Transverse colon (tissue), 4 donors: ENCODE results near the gene NDUFAF4. TPM values are rescaled to one million over a fixed set of nuclear protein-coding genes. Genes with fewer than 3 reads are reported as not detected.
A peak's percentile ranks its signal among the peaks of the same experiment; 100 is the strongest.

Source experiments
- DNase-seq: peaks from one replicate; pipeline ENCODE4 v3.0.0-alpha.2; 2019
- H3K27ac ChIP-seq, 4 donors: fragments of 200-600 bp; sonication (generic); 2 replicates each; pipeline ENCODE4 v1.5.1; 2016 to 2018; ENCODE audit warnings: inconsistent platforms in 4 of 4
- H3K27me3 ChIP-seq: fragments of 200-600 bp; sonication (generic); 2 replicates; pipeline ENCODE4 v1.5.1; 2017; ENCODE audit warnings: inconsistent platforms
- H3K36me3 ChIP-seq, 4 donors: fragments of 200-600 bp; sonication (generic); 2 replicates each; pipeline ENCODE4 v1.5.1; 2017 to 2019; ENCODE audit warnings: inconsistent platforms in 4 of 4
- H3K4me1 ChIP-seq, 4 donors: fragments of 200-600 bp; sonication (generic); 2 replicates each; pipeline ENCODE4 v1.5.1; 2017 to 2020; ENCODE audit warnings: inconsistent platforms in 4 of 4
- H3K4me3 ChIP-seq, 4 donors: fragments of 200-600 bp; sonication (generic); 1 replicate in 1 of 4; 2 replicates in 3 of 4; pipeline versions ENCODE4 v1.5.1 to v1.6.1; 2017 to 2019; ENCODE audit warnings: inconsistent platforms in 4 of 4
- H3K9me3 ChIP-seq, 2 donors: fragments of 200-600 bp; sonication (generic); 2 replicates each; pipeline ENCODE4 v1.5.1; 2017 to 2019; ENCODE audit warnings: inconsistent platforms in 2 of 2
- EP300 ChIP-seq: sonication (generic); formaldehyde crosslinking; IDR thresholded peaks from one replicate; pipeline ENCODE4 v1.6.1; 2017; ENCODE audit warnings: antibody characterized with exemption, low read depth
- POLR2A ChIP-seq: fragments of 450-650 bp; IDR thresholded peaks from one replicate; pipeline ENCODE4 v1.6.1; 2016; ENCODE audit warnings: antibody characterized with exemption, mild to moderate bottlenecking, moderate library complexity
- POLR2AphosphoS5 ChIP-seq, 3 donors: sonication (generic); formaldehyde crosslinking; IDR thresholded peaks; one replicate each; pipeline ENCODE4 v1.6.1; 2016; ENCODE audit warnings: antibody characterized with exemption in 3 of 3
- WGBS, 2 donors: methylation state at CpG; one replicate each; pipeline ENCODE4 v1.1.5; 2018; ENCODE audit warnings: low coverage in 1 of 2; 5-methylcytosine and 5-hydroxymethylcytosine counted together
- in situ Hi-C, 4 donors: fragments of 200-750 bp; cut with MboI; loops; one replicate each; pipeline versions ENCODE4 v1.15.0 to v1.15.1; 2017; ENCODE audit warnings: low sequenced_read_pairs in 3 of 4, low pct_ligation_motif_present in 1 of 4, low pct_unique_long_range_greater_than_20kb in 1 of 4
- intact Hi-C: fragments of 100-400 bp; cut with DNase I; formaldehyde crosslinking; loops from one replicate; pipeline ENCODE4 v1.15.1; 2023; ENCODE audit warnings: low total_unique reads
- total RNA-seq, 4 donors: library from RNA; depleted of rRNA; stranded (reverse); fragments of >200 nt; gene quantifications; one replicate each; pipeline ENCODE4 v1.1.0, GENCODE V29; 2016
- TF ChIP-seq, protein P1 (sequence below), 5 experiments: fragments of 200-600 bp in 3 of 5; fragments of 450-650 bp in 2 of 5; sonication (generic) in 3 of 5; IDR thresholded peaks; 1 replicate in 2 of 5; 2 replicates in 3 of 5; pipeline ENCODE4 v1.5.1; 2016 to 2017; ENCODE audit warnings: antibody characterized with exemption in 5 of 5, inconsistent platforms in 3 of 5, mild to moderate bottlenecking in 2 of 5, moderate library complexity in 1 of 5

Gene NDUFAF4
- total RNA-seq, 4 donors from 2014 or later: 9.4 to 26.5 (median 20.9) TPM

DNA sequence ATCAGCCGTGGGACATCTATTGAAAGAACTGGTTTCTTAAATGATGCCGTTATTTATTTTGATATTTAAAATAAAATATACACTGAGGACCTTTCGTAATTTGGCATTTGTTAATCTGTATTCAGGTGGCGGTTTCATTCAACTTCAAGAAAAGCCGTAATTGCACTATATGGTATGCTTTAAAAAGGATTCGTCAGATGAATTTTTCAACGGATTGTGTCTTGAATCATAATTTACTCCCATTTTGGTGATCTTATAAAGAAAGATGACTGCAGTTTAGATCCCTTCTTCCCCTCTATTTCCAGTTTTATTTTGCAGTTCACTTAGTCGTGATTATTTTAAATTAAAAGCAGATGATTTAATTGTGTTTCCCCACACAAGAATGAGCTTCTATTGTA is 27.6 kb upstream of the NDUFAF4 start:
- H3K27ac ChIP-seq: peak overlapping the region in 3 of 4 donors; percentile 86 to 90 (median 87)
- TF ChIP-seq, protein P1, sequence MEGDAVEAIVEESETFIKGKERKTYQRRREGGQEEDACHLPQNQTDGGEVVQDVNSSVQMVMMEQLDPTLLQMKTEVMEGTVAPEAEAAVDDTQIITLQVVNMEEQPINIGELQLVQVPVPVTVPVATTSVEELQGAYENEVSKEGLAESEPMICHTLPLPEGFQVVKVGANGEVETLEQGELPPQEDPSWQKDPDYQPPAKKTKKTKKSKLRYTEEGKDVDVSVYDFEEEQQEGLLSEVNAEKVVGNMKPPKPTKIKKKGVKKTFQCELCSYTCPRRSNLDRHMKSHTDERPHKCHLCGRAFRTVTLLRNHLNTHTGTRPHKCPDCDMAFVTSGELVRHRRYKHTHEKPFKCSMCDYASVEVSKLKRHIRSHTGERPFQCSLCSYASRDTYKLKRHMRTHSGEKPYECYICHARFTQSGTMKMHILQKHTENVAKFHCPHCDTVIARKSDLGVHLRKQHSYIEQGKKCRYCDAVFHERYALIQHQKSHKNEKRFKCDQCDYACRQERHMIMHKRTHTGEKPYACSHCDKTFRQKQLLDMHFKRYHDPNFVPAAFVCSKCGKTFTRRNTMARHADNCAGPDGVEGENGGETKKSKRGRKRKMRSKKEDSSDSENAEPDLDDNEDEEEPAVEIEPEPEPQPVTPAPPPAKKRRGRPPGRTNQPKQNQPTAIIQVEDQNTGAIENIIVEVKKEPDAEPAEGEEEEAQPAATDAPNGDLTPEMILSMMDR (IDR thresholded peaks at IDR 0.05): no peak
- TF ChIP-seq POLR2A (no peak), POLR2AphosphoS5 (IDR thresholded peaks at IDR 0.05) (no peak), EP300 (no peak)
- no peaks in the 10 kb centered on the region for H3K27me3 ChIP-seq
- no peaks in the 10 kb centered on the region for H3K36me3 ChIP-seq
- H3K4me3 ChIP-seq: peak overlapping the region in 3 of 4 donors; percentile 50 to 67 (median 56)
- WGBS, 2 donors: 30 to 32% methylated on average over 7 to 8 of the region's 8 CpGs
- H3K9me3 ChIP-seq: no peaks in the 10 kb centered on the region
- in situ Hi-C loops (no loop called here), intact Hi-C loops (no loop called here)
- H3K4me1 ChIP-seq: peaks cover 0 to 14% (median 6%) of the 10 kb centered on the region in 4 donors
- DNase-seq: no peak

DNA sequence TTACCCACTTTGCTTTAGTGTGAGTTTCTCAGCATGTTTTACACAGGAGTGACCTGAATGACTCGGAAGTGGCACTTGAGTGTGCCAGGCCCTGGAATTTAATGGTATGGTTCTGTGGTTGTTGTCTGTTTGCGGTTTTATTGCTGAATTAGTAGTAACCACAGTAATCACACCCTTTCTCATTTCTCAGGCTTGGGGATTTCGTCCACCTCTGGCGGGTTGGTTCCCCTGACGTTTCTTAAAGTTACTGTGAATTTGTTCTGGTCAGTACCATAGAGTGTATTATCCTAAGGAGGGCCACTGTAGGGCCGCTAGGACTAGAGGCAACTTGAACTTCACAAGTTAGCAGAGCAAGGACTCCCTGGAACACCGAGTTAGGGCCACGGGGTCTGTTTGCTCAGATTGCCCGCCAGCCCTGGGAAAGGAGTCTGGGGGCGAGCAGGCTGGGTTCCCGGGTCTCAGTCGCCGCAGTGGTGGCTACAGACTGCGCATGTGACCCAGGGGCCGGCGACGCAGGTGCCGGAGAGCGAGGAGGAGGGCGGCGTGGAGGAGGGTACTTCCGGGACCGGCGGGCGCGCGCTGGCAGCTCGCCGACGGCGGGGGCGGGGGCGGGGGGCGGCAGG is 26.3 kb upstream of the NDUFAF4 start:
- in situ Hi-C loops (no loop called here), intact Hi-C loops (no loop called here)
- Histone ChIP-seq H3K27ac (peak overlapping the region; percentile 86 to 90 (median 88)), H3K27me3 (no peaks in the 10 kb centered on the region), H3K36me3 (no peaks in the 10 kb centered on the region), H3K4me3 (peak overlapping the region; percentile 50 to 67 (median 56)), H3K4me1 (peaks cover 0 to 14% (median 6%) of the 10 kb centered on the region in 4 donors), H3K9me3 (no peaks in the 10 kb centered on the region)
- 7% methylated on average over 18 of the region's 34 CpGs; no CpG with 5 or more reads in 1 of the 2 donors for WGBS, 2 donors
- TF ChIP-seq EP300: no peak
- TF ChIP-seq, protein P1 (IDR thresholded peaks at IDR 0.05): peak in 1 of 5 experiments; percentile 8
- peak in 2 of 3 donors; percentile 40 to 41 for TF ChIP-seq POLR2AphosphoS5 (IDR thresholded peaks at IDR 0.05)
- no peak for DNase-seq

DNA sequence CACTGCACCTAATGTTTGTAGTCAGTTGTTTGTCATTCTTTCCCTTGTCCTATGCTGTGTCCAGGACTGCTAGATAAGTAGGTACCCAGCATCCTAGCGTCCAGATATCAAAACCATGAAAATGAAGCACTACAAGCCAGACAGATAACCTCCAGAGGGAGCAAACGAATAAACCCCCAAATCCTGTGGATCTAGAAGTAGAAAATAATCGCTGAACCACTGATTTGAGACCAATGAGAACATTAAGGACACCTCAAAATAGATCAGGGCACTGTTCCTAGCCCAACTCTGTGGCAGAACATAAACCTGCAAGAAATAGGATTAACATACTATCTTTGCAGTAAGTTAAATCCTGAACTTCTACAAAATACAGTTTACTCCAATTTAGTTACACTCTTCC is 25.7 kb upstream of the NDUFAF4 start:
- DNase-seq: no peak
- no peak for TF ChIP-seq EP300
- TF ChIP-seq, protein P1 (IDR thresholded peaks at IDR 0.05): no peak
- no peak for TF ChIP-seq POLR2AphosphoS5 (IDR thresholded peaks at IDR 0.05)
- TF ChIP-seq POLR2A: no peak
- Histone ChIP-seq H3K4me3 (no peak overlapping the region), H3K36me3 (no peaks in the 10 kb centered on the region), H3K4me1 (peaks cover 0 to 14% (median 6%) of the 10 kb centered on the region in 4 donors), H3K9me3 (no peaks in the 10 kb centered on the region), H3K27me3 (no peaks in the 10 kb centered on the region), H3K27ac (peak overlapping the region; percentile 86 to 90 (median 88))
- in situ Hi-C loops (no loop called here), intact Hi-C loops (no loop called here)
- WGBS, 2 donors: 67 to 89% methylated on average over 1 to 3 of the region's 3 CpGs

DNA sequence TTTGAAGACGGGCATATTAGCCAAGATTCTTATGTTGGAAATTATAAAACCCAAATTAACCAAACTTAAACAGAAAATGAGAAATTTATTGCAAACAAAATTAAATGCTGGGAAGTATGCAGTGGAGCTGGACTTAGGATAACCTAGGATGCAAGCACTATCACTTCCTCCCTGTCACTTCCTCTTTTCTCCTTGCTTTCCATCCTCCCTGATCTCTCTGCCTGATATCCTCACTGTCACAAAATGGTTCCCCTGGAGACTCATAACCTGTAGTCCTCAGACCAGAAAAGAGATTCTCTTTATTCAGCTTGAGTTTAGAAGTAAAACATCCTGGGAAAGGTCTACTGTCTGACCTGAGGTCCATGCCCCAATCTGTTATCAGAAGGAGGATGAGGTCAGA is 19.4 kb upstream of the NDUFAF4 start:
- Histone ChIP-seq H3K27ac (no peak overlapping the region), H3K27me3 (no peaks in the 10 kb centered on the region), H3K4me1 (no peaks in the 10 kb centered on the region), H3K9me3 (no peaks in the 10 kb centered on the region), H3K4me3 (no peak overlapping the region), H3K36me3 (no peaks in the 10 kb centered on the region)
- 84 to 91% methylated on average over 1 of the region's 1 CpG for WGBS, 2 donors
- intact Hi-C loops (no loop called here), in situ Hi-C loops (no loop called here)
- DNase-seq: no peak
- TF ChIP-seq, protein P1 (IDR thresholded peaks at IDR 0.05): no peak
- TF ChIP-seq POLR2A (no peak), EP300 (no peak), POLR2AphosphoS5 (IDR thresholded peaks at IDR 0.05) (no peak)
